ENCODE data around the gene RBM45.

DNA sequence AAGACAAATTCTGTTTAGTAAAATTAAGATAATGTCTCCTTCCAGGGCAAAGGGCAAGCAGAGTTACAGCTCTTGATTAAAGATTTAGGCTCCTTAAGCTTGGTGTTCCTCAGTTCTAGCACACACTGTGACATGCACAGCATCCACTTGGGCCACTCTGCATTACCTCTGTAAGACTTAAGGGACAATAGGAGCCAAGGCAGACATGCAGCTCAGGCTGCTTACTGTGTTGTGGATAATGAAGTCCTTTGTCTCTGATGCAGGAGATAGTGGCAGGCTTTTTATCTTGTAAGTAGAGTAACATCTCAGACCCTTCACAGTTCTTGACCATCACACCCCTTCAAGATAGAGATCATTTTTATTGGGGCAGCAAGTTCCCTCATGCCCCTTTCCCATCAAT lies 31.2 kb downstream of the RBM45 start:
- TF ChIP-seq, protein P1, sequence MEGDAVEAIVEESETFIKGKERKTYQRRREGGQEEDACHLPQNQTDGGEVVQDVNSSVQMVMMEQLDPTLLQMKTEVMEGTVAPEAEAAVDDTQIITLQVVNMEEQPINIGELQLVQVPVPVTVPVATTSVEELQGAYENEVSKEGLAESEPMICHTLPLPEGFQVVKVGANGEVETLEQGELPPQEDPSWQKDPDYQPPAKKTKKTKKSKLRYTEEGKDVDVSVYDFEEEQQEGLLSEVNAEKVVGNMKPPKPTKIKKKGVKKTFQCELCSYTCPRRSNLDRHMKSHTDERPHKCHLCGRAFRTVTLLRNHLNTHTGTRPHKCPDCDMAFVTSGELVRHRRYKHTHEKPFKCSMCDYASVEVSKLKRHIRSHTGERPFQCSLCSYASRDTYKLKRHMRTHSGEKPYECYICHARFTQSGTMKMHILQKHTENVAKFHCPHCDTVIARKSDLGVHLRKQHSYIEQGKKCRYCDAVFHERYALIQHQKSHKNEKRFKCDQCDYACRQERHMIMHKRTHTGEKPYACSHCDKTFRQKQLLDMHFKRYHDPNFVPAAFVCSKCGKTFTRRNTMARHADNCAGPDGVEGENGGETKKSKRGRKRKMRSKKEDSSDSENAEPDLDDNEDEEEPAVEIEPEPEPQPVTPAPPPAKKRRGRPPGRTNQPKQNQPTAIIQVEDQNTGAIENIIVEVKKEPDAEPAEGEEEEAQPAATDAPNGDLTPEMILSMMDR (optimal IDR thresholded peaks at IDR 0.05 in 1 of 3, IDR thresholded peaks at IDR 0.05 in 1 of 3, conservative IDR thresholded peaks at IDR 0.05 in 1 of 3; ENCODE audit: extremely low read depth in 1 of 3, insufficient read depth in 2 of 3, low read length in 3 of 3), result no peak
- no peak for TF ChIP-seq EZH2 (IDR thresholded peaks at IDR 0.05; ENCODE audit: low read length)
